ENCODE measurements around the gene PHC2. TPM values are rescaled to one million over a fixed set of nuclear protein-coding genes. Genes with fewer than 3 reads are reported as not detected.
"Not testable (repeated sequence)": the region's sequence is repeated elsewhere in the genome, so short reads cannot be mapped to it uniquely, and the experiment has no call there.

Gene PHC2
- polyA plus RNA-seq, 3 donors from 2014 or later: 16.1 to 28.7 (median 27.4) TPM

GRCh38 chr1:33298623-33299277, 132.1 kb downstream of the PHC2 start:
- H3K36me3 Mint-ChIP-seq: peaks cover 5 to 25% (median 14%) of the 10 kb centered on the region in 3 donors
- H3K9me3 Mint-ChIP-seq: no peaks in the 10 kb centered on the region
- peak; percentile 25 to 47 (median 43) for DNase-seq
- H3K4me3 Mint-ChIP-seq: no peak overlapping the region
- peaks cover 0 to 3% (median 0%) of the 10 kb centered on the region in 3 donors for H3K27me3 Mint-ChIP-seq (ENCODE audit: low read depth in 3 of 3)
- H3K4me1 Mint-ChIP-seq: peaks cover 28 to 36% of the 10 kb centered on the region in 2 donors
- H3K27ac Mint-ChIP-seq: no peak overlapping the region

- Mint-ChIP-seq H3K36me3 (peaks cover 2 to 26% (median 10%) of the 10 kb centered on the region in 3 donors), H3K4me3 (no peak overlapping the region), H3K9me3 (no peaks in the 10 kb centered on the region), H3K4me1 (peaks cover 28 to 36% of the 10 kb centered on the region in 2 donors), H3K27ac (peak overlapping the region in 3 of 6 donors; percentile 12 to 18 (median 13)), H3K27me3 (ENCODE audit: low read depth in 3 of 3) (peaks cover 0 to 3% (median 0%) of the 10 kb centered on the region in 3 donors)
- DNase-seq: no peak
These were observed 132.8 kb downstream of the PHC2 start for GRCh38 chr1:33297911-33298622.

DNA sequence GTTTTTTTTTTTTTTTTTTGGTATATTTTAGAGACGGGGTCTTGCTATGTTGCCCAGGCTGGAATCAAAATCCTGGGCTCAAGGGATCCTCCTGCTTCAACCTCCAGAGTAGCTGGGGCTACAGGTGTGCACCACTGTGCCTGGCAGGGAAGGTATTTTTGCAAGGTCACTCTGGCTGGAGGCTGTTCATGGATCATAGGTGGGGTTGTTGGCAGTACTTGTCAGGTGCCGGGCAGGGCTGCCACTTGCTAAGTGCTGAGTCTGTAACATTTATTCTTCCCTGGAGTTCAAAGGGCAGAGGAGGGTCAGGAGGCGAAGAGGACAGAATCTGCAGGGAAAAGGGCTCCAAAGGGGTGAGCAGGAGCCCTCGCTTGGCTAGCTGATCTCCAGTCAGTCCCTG, 134.1 kb downstream of the PHC2 start:
- Mint-ChIP-seq H3K27me3 (ENCODE audit: low read depth in 3 of 3) (peaks cover 0 to 5% (median 0%) of the 10 kb centered on the region in 3 donors), H3K9me3 (no peaks in the 10 kb centered on the region), H3K27ac (peak overlapping the region in 1 of 6 donors; percentile 56), H3K36me3 (peaks cover 0 to 26% (median 5%) of the 10 kb centered on the region in 3 donors), H3K4me3 (no peak overlapping the region), H3K4me1 (peaks cover 16 to 24% of the 10 kb centered on the region in 2 donors)
- DNase-seq: no peak

DNA sequence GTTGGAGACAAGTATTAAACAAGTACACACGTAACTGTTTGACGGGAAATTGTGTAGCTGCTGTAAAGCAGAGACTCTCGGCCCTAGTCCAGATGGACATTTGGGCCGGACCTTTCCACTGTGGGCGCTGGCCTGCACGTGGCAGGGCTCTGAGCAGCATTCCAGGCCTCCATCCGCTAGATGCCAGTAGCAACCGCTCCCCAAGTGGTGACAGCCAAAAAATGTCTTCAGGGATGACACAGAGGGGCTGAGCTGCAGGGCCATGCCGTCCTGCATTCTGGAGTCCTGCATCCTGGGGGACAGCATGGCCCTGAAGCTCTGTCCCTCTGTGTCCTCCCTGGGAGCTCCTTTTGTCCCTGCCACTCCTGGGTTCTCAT, 134.8 kb downstream of the PHC2 start:
- Mint-ChIP-seq H3K9me3 (no peaks in the 10 kb centered on the region), H3K27me3 (ENCODE audit: low read depth in 3 of 3) (peaks cover 0 to 5% (median 0%) of the 10 kb centered on the region in 3 donors), H3K4me3 (no peak overlapping the region), H3K36me3 (peaks cover 0 to 26% (median 5%) of the 10 kb centered on the region in 3 donors), H3K4me1 (peaks cover 12 to 18% of the 10 kb centered on the region in 2 donors), H3K27ac (no peak overlapping the region)
- no peak for DNase-seq

- Mint-ChIP-seq H3K4me3 (no peak overlapping the region), H3K4me1 (peaks cover 12 to 18% of the 10 kb centered on the region in 2 donors), H3K9me3 (no peaks in the 10 kb centered on the region), H3K27ac (peak overlapping the region in 1 of 6 donors; percentile 39), H3K36me3 (peaks cover 0 to 26% (median 5%) of the 10 kb centered on the region in 3 donors), H3K27me3 (ENCODE audit: low read depth in 3 of 3) (peaks cover 0 to 5% (median 0%) of the 10 kb centered on the region in 3 donors)
- DNase-seq: peak; percentile 67 to 79 (median 72)
These were observed 135.3 kb downstream of the PHC2 start for GRCh38 chr1:33295450-33296081.

GRCh38 chr1:33295023-33295422, 135.9 kb downstream of the PHC2 start:
- Mint-ChIP-seq H3K4me3 (no peak overlapping the region), H3K27ac (peak overlapping the region in 1 of 6 donors; percentile 39), H3K27me3 (ENCODE audit: low read depth in 3 of 3) (peaks cover 0 to 5% (median 0%) of the 10 kb centered on the region in 3 donors), H3K4me1 (peaks cover 12 to 18% of the 10 kb centered on the region in 2 donors), H3K36me3 (peaks cover 0 to 21% (median 5%) of the 10 kb centered on the region in 3 donors), H3K9me3 (no peaks in the 10 kb centered on the region)
- DNase-seq: no peak

DNA sequence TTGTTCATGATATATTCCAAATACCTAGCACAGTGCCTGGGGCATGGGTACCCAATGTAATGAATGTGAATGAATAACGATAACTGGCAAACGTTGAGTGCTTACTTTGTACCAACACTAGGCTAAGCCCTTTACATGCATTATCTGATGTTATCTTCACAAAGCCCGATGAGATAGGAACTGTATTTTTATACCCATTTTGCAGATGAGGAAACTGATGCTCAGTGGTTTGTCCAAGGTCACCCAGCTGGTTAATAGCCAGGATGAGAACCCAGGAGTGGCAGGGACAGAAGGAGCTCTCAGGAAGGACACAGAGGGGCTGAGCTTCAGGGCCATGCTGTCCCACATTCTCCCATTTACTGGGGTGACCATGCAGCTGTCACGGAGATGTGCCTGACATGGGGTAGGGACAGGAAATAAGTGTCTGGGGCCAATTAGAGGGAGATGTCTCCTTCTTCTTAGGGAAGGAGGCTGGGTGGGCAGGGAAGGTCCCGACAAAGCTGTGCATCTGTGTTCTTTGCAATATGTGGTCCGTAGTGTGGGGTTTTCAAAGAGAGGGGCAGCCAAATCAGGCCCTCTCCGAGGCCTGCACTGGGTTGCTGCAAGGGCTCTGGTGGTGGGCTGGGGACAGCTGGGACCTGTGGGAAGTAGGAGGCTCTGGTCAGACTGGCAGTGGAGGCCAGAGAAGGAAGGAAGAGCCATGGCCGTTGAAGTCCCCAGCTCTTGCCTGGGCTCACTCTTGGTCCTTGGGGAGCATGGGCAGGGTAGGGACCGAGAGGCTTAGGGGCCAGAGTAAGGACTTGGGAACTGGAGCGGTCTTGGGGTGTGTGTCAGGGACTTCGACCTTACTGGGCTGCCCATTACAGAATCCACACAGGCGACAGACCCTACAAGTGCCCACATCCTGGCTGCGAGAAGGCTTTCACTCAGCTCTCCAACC, 136.6 kb downstream of the PHC2 start:
- Mint-ChIP-seq H3K27ac (peak overlapping the region in 3 of 6 donors; percentile 25 to 70 (median 33)), H3K9me3 (no peaks in the 10 kb centered on the region), H3K27me3 (ENCODE audit: low read depth in 3 of 3) (peaks cover 0 to 5% (median 0%) of the 10 kb centered on the region in 3 donors), H3K36me3 (peaks cover 0 to 26% (median 9%) of the 10 kb centered on the region in 3 donors), H3K4me1 (peaks cover 12 to 18% of the 10 kb centered on the region in 2 donors), H3K4me3 (no peak overlapping the region)
- DNase-seq: no peak

DNA sequence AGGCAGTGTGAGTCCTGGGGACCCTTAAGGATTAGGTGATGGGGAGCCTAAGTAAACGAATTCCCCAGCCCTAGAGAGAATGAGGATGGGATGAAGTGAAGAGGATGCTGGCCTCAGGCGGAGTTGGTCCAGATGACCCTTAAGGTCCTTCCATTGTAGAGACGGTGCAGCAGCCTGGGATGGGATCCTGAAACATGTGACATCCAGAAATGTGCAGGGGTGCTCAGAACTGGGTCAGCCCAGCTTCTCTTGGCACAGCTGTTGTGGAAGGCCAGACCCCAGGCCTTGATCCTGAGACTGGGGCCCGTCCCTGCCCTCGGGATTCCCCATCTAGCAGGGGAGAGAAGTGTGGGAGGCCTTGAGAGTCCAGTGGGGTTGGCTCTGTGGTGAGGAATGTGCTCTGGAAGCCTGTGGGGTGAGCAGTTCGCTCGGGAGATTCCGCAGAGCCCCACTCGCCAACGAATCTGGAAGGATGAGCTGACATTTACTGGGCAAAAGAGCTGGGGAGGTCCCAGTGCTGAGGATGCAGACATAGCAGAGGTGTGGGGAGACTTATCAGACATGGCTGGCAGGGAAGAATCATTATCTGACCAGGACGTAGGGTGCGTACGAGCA, 138.1 kb downstream of the PHC2 start:
- H3K27me3 Mint-ChIP-seq (ENCODE audit: low read depth in 3 of 3): peaks cover 0 to 5% (median 2%) of the 10 kb centered on the region in 3 donors
- no peak for DNase-seq
- peak overlapping the region in 2 of 6 donors; percentile 21 to 62 for H3K27ac Mint-ChIP-seq
- H3K9me3 Mint-ChIP-seq: no peaks in the 10 kb centered on the region
- H3K4me3 Mint-ChIP-seq: no peak overlapping the region
- peaks cover 6 to 12% of the 10 kb centered on the region in 2 donors for H3K4me1 Mint-ChIP-seq
- H3K36me3 Mint-ChIP-seq: peaks cover 5 to 32% (median 12%) of the 10 kb centered on the region in 3 donors

GRCh38 chr1:33290615-33291014, 140.3 kb downstream of the PHC2 start:
- not testable (repeated sequence) for H3K4me3 Mint-ChIP-seq; DNase-seq; H3K27ac Mint-ChIP-seq; H3K27me3 Mint-ChIP-seq (ENCODE audit: low read depth in 3 of 3); H3K9me3 Mint-ChIP-seq
- Mint-ChIP-seq H3K36me3 (peaks cover 9 to 32% (median 11%) of the 10 kb centered on the region in 3 donors), H3K4me1 (peaks cover 5 to 17% of the 10 kb centered on the region in 2 donors)

GRCh38 chr1:33289858-33290154, 141.1 kb downstream of the PHC2 start:
- Mint-ChIP-seq H3K27ac (peak overlapping the region in 1 of 6 donors; percentile 21), H3K36me3 (peaks cover 9 to 32% (median 11%) of the 10 kb centered on the region in 3 donors), H3K4me3 (no peak overlapping the region), H3K27me3 (ENCODE audit: low read depth in 3 of 3) (peaks cover 0 to 2% (median 2%) of the 10 kb centered on the region in 3 donors), H3K4me1 (peaks cover 2 to 12% of the 10 kb centered on the region in 2 donors), H3K9me3 (no peaks in the 10 kb centered on the region)
- no peak for DNase-seq

DNA sequence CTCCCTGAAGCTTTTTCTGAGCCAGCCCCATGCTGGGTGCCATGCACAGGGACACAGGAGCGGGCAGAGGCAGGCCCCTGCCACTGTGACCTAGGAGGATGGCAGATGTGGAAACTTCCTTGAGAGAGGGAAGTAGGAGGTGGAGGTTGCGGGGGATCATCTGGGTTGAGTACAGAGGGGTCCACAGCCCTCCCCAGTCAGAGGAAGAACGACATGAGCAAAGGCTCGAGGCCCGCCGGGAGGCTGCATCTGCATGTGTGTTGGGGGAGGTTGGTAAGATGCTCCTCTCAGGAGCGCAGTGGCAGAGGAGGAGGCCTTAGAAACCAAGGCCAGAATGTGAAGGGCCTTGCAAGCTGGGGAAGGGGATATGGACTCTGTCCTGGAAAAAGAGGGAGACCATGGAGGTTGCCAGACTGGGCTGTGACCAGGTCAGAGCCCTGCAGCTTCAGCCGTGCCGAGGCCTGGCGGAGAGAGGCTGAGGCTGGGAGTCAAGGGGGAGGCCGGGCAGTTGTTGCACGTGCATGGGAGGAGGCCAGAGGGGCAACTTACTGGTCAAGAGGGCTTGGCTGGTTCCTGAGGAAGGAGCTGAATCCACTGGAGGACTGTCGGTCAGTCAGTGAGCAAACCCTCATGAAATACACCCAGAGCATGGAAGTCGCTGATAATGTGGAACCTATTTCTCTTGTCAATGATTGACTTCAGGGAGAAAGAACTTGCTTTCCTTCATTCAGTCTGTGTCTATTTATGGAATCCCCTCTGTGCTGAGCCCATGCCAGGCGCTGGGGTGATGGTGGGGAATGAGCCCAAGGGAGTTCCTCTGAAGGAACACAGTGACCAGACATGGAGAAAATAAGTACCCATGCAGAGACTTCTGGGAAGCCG, 141.7 kb downstream of the PHC2 start:
- Mint-ChIP-seq H3K4me3 (no peak overlapping the region), H3K27ac (peak overlapping the region in 1 of 6 donors; percentile 21), H3K36me3 (peaks cover 9 to 32% (median 11%) of the 10 kb centered on the region in 3 donors), H3K9me3 (no peaks in the 10 kb centered on the region), H3K4me1 (peaks cover 2 to 11% of the 10 kb centered on the region in 2 donors), H3K27me3 (ENCODE audit: low read depth in 3 of 3) (peaks cover 0 to 2% (median 2%) of the 10 kb centered on the region in 3 donors)
- DNase-seq: no peak

DNA sequence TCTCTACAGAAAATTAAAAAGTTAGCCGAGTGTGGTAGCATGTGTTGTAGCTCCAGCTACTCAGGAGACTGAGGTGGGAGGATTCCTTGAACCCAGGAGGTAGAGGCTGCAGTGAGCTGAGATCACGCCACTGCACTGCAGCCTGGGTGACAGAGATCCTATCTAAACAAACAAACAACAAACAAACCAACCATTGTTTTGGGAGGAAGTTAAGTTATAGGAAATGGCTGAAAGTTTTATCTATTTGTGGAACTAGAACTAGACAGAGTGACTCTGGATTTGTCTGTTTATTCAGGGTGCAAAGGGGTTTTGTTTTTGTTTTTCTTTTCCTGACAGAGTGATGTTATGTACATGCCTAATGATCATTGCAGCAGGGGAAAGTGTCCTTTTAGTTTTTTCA, 143.6 kb downstream of the PHC2 start:
- H3K4me1 Mint-ChIP-seq: peaks cover 2 to 6% of the 10 kb centered on the region in 2 donors
- H3K27ac Mint-ChIP-seq: no peak overlapping the region
- DNase-seq: no peak
- H3K27me3 Mint-ChIP-seq (ENCODE audit: low read depth in 3 of 3): peaks cover 0 to 2% (median 0%) of the 10 kb centered on the region in 3 donors
- no peak overlapping the region for H3K4me3 Mint-ChIP-seq
- peaks cover 12 to 34% (median 13%) of the 10 kb centered on the region in 3 donors for H3K36me3 Mint-ChIP-seq
- no peaks in the 10 kb centered on the region for H3K9me3 Mint-ChIP-seq

Data from immature natural killer cell (primary cell).